Measurements from ENCODE around the gene STON1. TPM values are rescaled to one million over a fixed set of nuclear protein-coding genes. Genes with fewer than 3 reads are reported as not detected.

The STON1 gene
- total and polyA plus RNA-seq, 2 of the 8 experiments (the other 6 are each of a cell fraction or from before 2014, with no cell fraction given), result 5.0 to 10.1 TPM

DNA sequence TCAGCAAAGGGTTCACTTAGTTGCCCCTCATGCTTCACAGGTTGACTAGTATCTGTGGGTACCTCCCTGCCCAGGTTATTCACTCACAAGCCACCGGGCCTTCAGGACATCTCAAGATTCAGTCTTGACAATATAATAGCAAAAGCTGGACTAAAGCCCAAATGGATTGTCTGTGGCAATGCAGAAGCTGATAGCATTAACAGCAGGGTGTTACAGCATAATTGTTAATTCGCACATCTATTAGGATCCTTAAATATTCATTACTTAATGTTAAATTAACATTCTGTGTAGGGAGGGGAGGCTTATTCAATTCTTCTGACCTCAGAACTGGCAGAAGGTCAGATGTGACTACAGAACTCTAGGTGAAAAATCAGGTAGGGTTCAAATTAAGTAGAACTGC, 67.5 kb downstream of the STON1 start:
- no peak overlapping the region for H2BK12ac ChIP-seq (ENCODE audit: low read depth, low read length)
- H3K4ac ChIP-seq (replicated peaks; ENCODE audit: insufficient read length, low read depth, low read length), result no peak overlapping the region
- no peak overlapping the region for H2AFZ ChIP-seq (ENCODE audit: low read length)
- no peaks in the 10 kb centered on the region for H3K4me1 ChIP-seq (replicated peaks in 1 of 4; ENCODE audit: control insufficient read depth in 3 of 4, insufficient read depth in 4 of 4, low read length in 3 of 4)
- H3K56ac ChIP-seq (replicated peaks; ENCODE audit: insufficient read length, low read depth, low read length), result no peak overlapping the region
- H3K23ac ChIP-seq (ENCODE audit: insufficient read length), result no peak overlapping the region
- 92% methylated on average over 2 of the region's 2 CpGs; no CpG with 5 or more reads in 1 of the 2 experiments for WGBS, 2 experiments (ENCODE audit: extremely low coverage in 1 of 2, insufficient coverage in 1 of 2, insufficient read length in 1 of 2, insufficient replicate concordance in 2 of 2, low coverage in 1 of 2, low lambda C conversion rate in 2 of 2, missing lambda C conversion rate in 1 of 2)
- no peaks in the 10 kb centered on the region for H3K79me1 ChIP-seq (ENCODE audit: low read depth, low read length)
- H4K5ac ChIP-seq (ENCODE audit: insufficient read length, low read depth, low read length), result no peak overlapping the region
- H3K4me3 ChIP-seq (ENCODE audit: extremely low read depth in 1 of 4, insufficient read depth in 2 of 4, low read depth in 3 of 4, low read length in 4 of 4), result no peak overlapping the region
- H4K91ac ChIP-seq (replicated peaks; ENCODE audit: insufficient read length, low read length), result no peak overlapping the region
- H3K79me2 ChIP-seq (ENCODE audit: control insufficient read depth in 1 of 2, insufficient read depth in 2 of 2, low read length in 2 of 2), result no peaks in the 10 kb centered on the region
- no peaks in the 10 kb centered on the region; a peak in 2 of 8 replicates for H3K36me3 ChIP-seq (ENCODE audit: control insufficient read depth in 2 of 4, insufficient read depth in 4 of 4, low read length in 3 of 4)
- H3K27ac ChIP-seq (ENCODE audit: low read depth, low read length), result no peak overlapping the region
- no peak overlapping the region for H2BK120ac ChIP-seq (replicated peaks; ENCODE audit: low read depth, low read length)
- no peak overlapping the region for H2BK20ac ChIP-seq (ENCODE audit: low read length)
- no peak overlapping the region for H2AK5ac ChIP-seq (ENCODE audit: low read depth, low read length)
- no peak overlapping the region for H3K4me2 ChIP-seq (ENCODE audit: insufficient read depth in 1 of 2, low read depth in 2 of 2, low read length in 2 of 2)
- no peak overlapping the region for H3K14ac ChIP-seq (ENCODE audit: insufficient read length)
- POLR2A ChIA-PET (ENCODE audit: partially characterized antibody), result no interaction called here
- no peak overlapping the region for H3K9ac ChIP-seq (replicated peaks in 1 of 4; ENCODE audit: extremely low read depth in 1 of 4, low read depth in 3 of 4, low read length in 3 of 4)
- no peak overlapping the region for H4K8ac ChIP-seq (ENCODE audit: extremely low read depth, insufficient read depth, low read length)
- no peak overlapping the region for H2BK5ac ChIP-seq (ENCODE audit: low read depth, low read length)
- no peaks in the 10 kb centered on the region; the same call in 1 of the 2 replicates for H3K23me2 ChIP-seq (ENCODE audit: low read depth, low read length)
- H2BK15ac ChIP-seq (ENCODE audit: low read length), result no peak overlapping the region
- no peaks in the 10 kb centered on the region for H3K9me3 ChIP-seq (ENCODE audit: insufficient read depth in 2 of 2, low read depth in 1 of 2, low read length in 1 of 2)
- H3K18ac ChIP-seq (ENCODE audit: extremely low read depth, low read length), result no peak overlapping the region
- H3K27me3 ChIP-seq (replicated peaks in 1 of 4; ENCODE audit: control insufficient read depth in 3 of 4, extremely low read depth in 1 of 4, insufficient read depth in 3 of 4, low read length in 3 of 4), result no peaks in the 10 kb centered on the region
- no peaks in the 10 kb centered on the region for H4K20me1 ChIP-seq (replicated peaks in 1 of 2; ENCODE audit: control insufficient read depth in 1 of 2, insufficient read depth in 2 of 2, low read length in 2 of 2)
- FAIRE-seq (no peak), DNase-seq (ENCODE audit: low read depth in 1 of 2, low spot score in 2 of 2) (no peak)
- CTCF ChIA-PET (ENCODE audit: partially characterized antibody), result interaction anchor here (0.5 to 1.1 kb wide), 2 partner anchors 71 to 142 kb away, joined by 3 read pairs; no protein-coding TSS in a partner anchor
- TF ChIP-seq RNF2 (IDR thresholded peaks at IDR 0.05; ENCODE audit: borderline replicate concordance, low read depth, low read length, missing control alignments, poor library complexity, severe bottlenecking) (no peak), EGR1 (IDR thresholded peaks at IDR 0.05; ENCODE audit: borderline replicate concordance, low read depth, low read length) (no peak), EZH2 (IDR thresholded peaks at IDR 0.05; ENCODE audit: low read depth, low read length, severe bottlenecking) (no peak), NANOG (IDR thresholded peaks at IDR 0.05; ENCODE audit: insufficient read depth, low read depth, low read length, poor library complexity, severe bottlenecking) (no peak), CHD1 (IDR thresholded peaks at IDR 0.05; ENCODE audit: low read depth, low read length) (no peak), NRF1 (IDR thresholded peaks at IDR 0.05; ENCODE audit: low read depth, low read length) (no peak), MAFK (IDR thresholded peaks at IDR 0.05; ENCODE audit: low read depth, low read length) (no peak), KDM4A (IDR thresholded peaks at IDR 0.05; ENCODE audit: low read depth, low read length, severe bottlenecking) (no peak), SIX5 (IDR thresholded peaks at IDR 0.05; ENCODE audit: low read depth, low read length) (no peak), MAX (IDR thresholded peaks at IDR 0.05) (no peak), BACH1 (IDR thresholded peaks at IDR 0.05; ENCODE audit: low read length) (no peak), ASH2L (IDR thresholded peaks at IDR 0.05; ENCODE audit: low read length) (no peak)
